ENCODE measurements around the gene ARHGEF12.

ARHGEF12 gene

DNA sequence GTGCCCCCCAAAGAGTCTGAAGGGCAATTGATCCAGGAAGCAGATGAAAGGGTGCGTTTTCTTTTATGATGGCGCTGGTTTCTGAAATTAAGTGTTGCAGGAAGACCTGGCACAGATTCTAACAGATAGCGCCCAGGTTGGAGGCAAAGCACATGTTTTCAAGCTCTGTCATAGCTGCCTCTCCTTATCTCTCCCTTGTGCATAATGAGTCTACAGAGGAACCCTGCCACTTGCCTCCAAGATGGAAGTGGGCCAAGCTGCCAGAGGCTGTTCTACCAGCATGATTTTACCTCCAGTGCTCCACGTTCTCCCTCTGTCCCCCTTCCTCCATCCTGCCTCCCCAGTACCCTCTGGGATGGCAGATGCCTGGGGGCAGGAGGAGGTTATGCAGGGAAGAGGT, 41.1 kb upstream of the ARHGEF12 start:
- TF ChIP-seq, protein P1, sequence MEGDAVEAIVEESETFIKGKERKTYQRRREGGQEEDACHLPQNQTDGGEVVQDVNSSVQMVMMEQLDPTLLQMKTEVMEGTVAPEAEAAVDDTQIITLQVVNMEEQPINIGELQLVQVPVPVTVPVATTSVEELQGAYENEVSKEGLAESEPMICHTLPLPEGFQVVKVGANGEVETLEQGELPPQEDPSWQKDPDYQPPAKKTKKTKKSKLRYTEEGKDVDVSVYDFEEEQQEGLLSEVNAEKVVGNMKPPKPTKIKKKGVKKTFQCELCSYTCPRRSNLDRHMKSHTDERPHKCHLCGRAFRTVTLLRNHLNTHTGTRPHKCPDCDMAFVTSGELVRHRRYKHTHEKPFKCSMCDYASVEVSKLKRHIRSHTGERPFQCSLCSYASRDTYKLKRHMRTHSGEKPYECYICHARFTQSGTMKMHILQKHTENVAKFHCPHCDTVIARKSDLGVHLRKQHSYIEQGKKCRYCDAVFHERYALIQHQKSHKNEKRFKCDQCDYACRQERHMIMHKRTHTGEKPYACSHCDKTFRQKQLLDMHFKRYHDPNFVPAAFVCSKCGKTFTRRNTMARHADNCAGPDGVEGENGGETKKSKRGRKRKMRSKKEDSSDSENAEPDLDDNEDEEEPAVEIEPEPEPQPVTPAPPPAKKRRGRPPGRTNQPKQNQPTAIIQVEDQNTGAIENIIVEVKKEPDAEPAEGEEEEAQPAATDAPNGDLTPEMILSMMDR (conservative IDR thresholded peaks at IDR 0.05; ENCODE audit: control insufficient read depth, insufficient read depth, low read depth, low read length): no peak
- no peak for DNase-seq (ENCODE audit: low read depth)
- H3K4me3 ChIP-seq (ENCODE audit: control insufficient read depth, low read depth, low read length): no peak overlapping the region

DNA sequence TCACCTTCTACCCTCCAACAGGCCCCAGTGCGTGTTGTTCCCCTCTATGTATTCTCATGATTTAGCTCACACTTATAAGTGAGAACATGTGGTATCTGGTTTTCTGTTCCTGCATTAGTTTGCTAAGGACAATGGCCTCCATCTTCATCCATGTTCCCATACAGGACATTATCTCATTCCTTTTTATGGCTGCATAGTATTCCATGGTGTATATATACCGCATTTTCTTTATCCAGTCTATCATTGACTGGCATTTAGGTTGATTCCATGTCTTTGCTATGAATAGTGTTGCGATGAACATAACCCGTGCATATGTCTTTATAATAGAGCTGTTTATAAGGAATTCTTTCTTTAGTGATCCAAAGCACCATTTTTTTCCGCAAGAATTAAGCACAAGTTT, 39.7 kb upstream of the ARHGEF12 start:
- TF ChIP-seq, protein P1 (conservative IDR thresholded peaks at IDR 0.05; ENCODE audit: control insufficient read depth, insufficient read depth, low read depth, low read length): no peak
- no peak for DNase-seq (ENCODE audit: low read depth)
- H3K4me3 ChIP-seq (ENCODE audit: control insufficient read depth, low read depth, low read length): no peak overlapping the region

DNA sequence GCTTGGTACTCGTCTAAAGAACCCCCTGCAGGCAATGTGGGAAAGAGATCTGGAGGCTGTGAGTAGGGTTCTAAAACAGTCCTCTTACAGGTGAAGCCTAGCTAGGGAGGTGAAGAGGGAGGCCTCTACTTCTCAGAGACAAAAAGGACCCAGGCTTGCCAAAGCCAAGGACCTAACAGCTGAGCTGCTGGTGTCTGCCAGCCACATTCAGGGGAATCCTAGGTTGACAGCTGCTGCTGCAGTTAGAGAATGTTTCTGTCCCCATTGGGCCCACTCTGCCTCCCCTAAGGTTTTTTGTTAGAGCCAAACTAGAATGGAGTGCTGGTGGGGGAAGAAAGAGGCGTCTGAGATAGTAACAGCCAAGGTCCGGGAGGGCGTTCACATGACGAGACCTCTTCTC, 37.8 kb upstream of the ARHGEF12 start:
- no peak for DNase-seq (ENCODE audit: low read depth)
- no peak overlapping the region for H3K4me3 ChIP-seq (ENCODE audit: control insufficient read depth, low read depth, low read length)
- TF ChIP-seq, protein P1 (conservative IDR thresholded peaks at IDR 0.05; ENCODE audit: control insufficient read depth, insufficient read depth, low read depth, low read length): no peak

DNA sequence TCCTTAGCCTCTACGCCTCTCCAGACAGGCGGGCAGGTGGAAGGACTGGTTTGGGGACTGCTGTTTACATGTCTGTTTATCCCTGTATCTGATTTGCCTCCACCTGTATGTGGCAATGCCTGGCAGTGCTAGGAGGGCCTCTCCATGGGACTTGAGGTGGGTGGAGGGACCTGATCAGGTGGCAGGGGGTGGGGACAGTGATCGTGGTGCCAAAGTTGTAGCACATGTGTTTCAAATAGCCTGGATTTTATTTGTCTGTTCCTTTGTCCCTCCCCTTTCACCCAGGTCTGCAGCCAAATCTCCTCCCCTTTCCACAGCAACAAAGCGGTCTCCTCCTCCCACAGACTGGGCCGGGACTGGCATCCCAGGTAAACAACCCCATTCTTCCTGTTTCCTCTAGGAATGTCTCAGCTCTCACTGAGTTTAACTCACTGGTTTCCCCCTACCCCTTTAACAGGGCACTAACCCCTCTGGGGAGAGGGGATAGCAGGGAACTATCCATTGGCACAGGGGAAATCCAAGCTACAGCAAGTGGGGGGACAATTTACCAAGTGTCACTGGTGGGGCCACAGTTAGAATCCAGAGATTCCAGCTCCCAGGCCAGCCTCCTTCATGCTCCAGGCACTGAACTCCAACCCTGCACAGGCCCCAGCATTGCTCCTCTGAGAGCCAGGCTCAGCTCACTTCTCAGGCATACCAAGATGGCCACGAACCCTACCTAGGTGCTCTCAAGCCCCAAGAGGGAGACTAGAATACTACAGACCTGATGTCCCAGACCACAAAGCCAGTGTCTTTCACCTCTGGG, 34.0 kb upstream of the ARHGEF12 start:
- TF ChIP-seq, protein P1 (conservative IDR thresholded peaks at IDR 0.05; ENCODE audit: control insufficient read depth, insufficient read depth, low read depth, low read length): no peak
- no peak for DNase-seq (ENCODE audit: low read depth)
- no peak overlapping the region for H3K4me3 ChIP-seq (ENCODE audit: control insufficient read depth, low read depth, low read length)

DNA sequence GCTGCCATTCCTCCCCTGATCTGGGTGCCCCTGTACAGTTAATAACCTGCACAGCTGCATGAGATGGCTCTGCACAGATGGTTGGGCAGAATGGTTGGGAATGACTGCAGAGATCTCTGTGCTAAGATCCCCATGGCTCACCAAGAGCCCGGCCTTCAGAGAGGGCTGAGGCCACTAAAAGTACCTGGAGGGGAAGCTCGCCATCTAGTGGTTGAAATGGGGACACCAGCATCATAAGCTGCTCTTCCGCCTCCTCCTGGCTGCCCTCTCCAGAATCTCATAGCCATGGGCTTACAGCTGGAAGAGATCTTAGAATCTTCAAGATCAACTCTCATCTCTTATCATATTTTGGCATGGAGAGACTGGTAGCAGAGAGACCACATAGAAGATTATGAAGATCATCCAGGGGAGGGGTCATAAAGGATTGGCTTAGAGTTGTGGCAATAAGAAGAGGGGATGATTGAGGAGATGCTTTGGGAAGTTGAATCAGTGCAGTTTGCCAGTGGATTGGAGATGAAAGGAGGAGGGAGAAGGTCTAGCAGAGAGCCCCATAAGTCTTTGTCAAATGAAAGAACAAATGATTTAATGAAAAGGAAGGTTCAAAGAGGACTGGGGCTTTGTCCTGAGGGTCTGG, 33.1 kb upstream of the ARHGEF12 start:
- peak; percentile 72 for DNase-seq (ENCODE audit: low read depth)
- TF ChIP-seq, protein P1 (conservative IDR thresholded peaks at IDR 0.05; ENCODE audit: control insufficient read depth, insufficient read depth, low read depth, low read length): peak; percentile 83
- no peak overlapping the region for H3K4me3 ChIP-seq (ENCODE audit: control insufficient read depth, low read depth, low read length)

DNA sequence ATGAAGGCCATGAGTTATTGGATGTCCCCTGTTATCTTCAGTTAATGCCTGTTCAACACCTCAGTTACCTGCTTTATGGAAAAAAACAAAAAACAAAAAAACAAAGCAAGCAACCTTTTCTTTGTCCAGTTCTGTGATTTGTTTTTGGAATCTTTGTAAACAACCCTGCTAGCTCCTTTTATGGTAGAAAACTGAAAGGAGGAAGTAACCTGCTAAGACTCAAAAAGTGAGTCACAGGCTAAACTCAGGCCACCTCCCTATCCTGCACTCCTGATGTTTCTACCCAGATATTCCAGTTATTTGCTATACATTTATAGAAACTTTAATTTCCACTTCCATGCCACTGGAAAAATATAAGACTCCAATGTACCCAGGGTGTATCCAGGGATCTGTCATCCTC, 31.7 kb upstream of the ARHGEF12 start:
- TF ChIP-seq, protein P1 (conservative IDR thresholded peaks at IDR 0.05; ENCODE audit: control insufficient read depth, insufficient read depth, low read depth, low read length): no peak
- peak; percentile 11 for DNase-seq (ENCODE audit: low read depth)
- no peak overlapping the region for H3K4me3 ChIP-seq (ENCODE audit: control insufficient read depth, low read depth, low read length)

Measured in fibroblast of mammary gland (primary cell).